ENCODE data around the gene SERPINA10.

SERPINA10 gene

DNA sequence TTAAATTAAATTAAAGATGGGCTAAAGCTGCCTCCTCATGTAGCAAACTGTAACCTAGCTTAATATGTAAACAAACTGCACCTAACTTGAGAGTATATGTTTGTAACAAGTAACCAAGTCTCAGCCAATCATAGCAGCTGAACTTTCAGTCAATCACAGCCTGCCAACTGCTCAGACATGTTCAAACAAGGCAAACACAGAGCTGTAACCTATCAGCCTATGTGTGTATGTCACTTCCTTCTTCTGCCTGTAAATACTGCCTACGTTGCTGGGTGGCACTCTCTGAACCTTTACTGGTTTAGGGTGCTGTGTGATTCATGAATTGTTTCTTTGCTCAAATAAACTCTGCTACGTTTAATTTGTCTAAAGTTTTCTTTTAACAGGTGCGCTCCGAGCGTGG is 27.2 kb upstream of the SERPINA10 start:
- TF ChIP-seq, protein P1, sequence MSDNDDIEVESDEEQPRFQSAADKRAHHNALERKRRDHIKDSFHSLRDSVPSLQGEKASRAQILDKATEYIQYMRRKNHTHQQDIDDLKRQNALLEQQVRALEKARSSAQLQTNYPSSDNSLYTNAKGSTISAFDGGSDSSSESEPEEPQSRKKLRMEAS (IDR thresholded peaks at IDR 0.05; ENCODE audit: low read depth, low read length) = no peak
- TF ChIP-seq MYC (IDR thresholded peaks at IDR 0.05; ENCODE audit: low read depth, low read length) (no peak), CTCF (IDR thresholded peaks at IDR 0.05; ENCODE audit: low read depth, low read length) (no peak), POLR2A (IDR thresholded peaks at IDR 0.05; ENCODE audit: extremely low read depth, insufficient read length) (no peak)
- peak; percentile 8 for DNase-seq (ENCODE audit: low read depth)

DNA sequence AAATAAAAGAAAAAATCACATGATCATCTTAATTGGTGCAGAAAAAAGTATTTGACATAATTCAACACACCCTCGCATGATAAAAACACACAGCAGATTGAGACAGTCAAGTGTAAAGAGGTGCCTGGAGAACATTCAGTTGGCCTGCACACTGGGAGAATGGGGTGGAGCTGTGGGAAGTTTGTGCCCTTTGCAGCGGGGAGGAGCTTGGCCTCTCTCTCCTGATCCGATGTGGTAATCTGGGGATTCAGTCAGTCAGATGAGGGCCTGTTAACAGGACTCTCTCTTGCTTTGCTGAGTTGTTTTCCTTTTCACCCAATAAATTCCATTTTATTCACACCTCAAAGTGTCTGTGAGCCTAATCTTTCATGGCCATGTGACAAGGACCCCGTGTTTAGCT is 24.2 kb upstream of the SERPINA10 start:
- TF ChIP-seq, protein P1 (IDR thresholded peaks at IDR 0.05; ENCODE audit: low read depth, low read length) = no peak
- TF ChIP-seq MYC (IDR thresholded peaks at IDR 0.05; ENCODE audit: low read depth, low read length) (no peak), CTCF (IDR thresholded peaks at IDR 0.05; ENCODE audit: low read depth, low read length) (no peak), POLR2A (IDR thresholded peaks at IDR 0.05; ENCODE audit: extremely low read depth, insufficient read length) (no peak)
- no peak overlapping the region for H3K4me3 ChIP-seq (ENCODE audit: low read depth, low read length)
- DNase-seq (ENCODE audit: low read depth) = no peak

More for the DNA sequence above, 27.2 kb upstream of the SERPINA10 start:
- no peak overlapping the region for H3K4me3 ChIP-seq (ENCODE audit: low read depth, low read length)

GRCh38 chr14:94316692-94317091 is 23.6 kb upstream of the SERPINA10 start:
- H3K4me3 ChIP-seq (ENCODE audit: low read depth, low read length) = no peak overlapping the region
- TF ChIP-seq POLR2A (IDR thresholded peaks at IDR 0.05; ENCODE audit: extremely low read depth, insufficient read length) = no peak
- no peak for TF ChIP-seq MYC (IDR thresholded peaks at IDR 0.05; ENCODE audit: low read depth, low read length)
- no peak for TF ChIP-seq CTCF (IDR thresholded peaks at IDR 0.05; ENCODE audit: low read depth, low read length)
- TF ChIP-seq, protein P1 (IDR thresholded peaks at IDR 0.05; ENCODE audit: low read depth, low read length) = no peak
- DNase-seq (ENCODE audit: low read depth) = no peak

- no peak for DNase-seq (ENCODE audit: low read depth)
- TF ChIP-seq CTCF (IDR thresholded peaks at IDR 0.05; ENCODE audit: low read depth, low read length) (no peak), POLR2A (IDR thresholded peaks at IDR 0.05; ENCODE audit: extremely low read depth, insufficient read length) (no peak), MYC (IDR thresholded peaks at IDR 0.05; ENCODE audit: low read depth, low read length) (no peak)
- TF ChIP-seq, protein P1 (IDR thresholded peaks at IDR 0.05; ENCODE audit: low read depth, low read length) = no peak
- H3K4me3 ChIP-seq (ENCODE audit: low read depth, low read length) = no peak overlapping the region
These were observed 21.8 kb upstream of the SERPINA10 start for GRCh38 chr14:94314890-94315289.

- DNase-seq (ENCODE audit: low read depth) = no peak
- TF ChIP-seq POLR2A (IDR thresholded peaks at IDR 0.05; ENCODE audit: extremely low read depth, insufficient read length) = no peak
- no peak for TF ChIP-seq MYC (IDR thresholded peaks at IDR 0.05; ENCODE audit: low read depth, low read length)
- TF ChIP-seq CTCF (IDR thresholded peaks at IDR 0.05; ENCODE audit: low read depth, low read length) = no peak
- H3K4me3 ChIP-seq (ENCODE audit: low read depth, low read length) = no peak overlapping the region
These were observed 21.1 kb upstream of the SERPINA10 start for GRCh38 chr14:94313991-94314655.

Measured in NB4 (cell line).